ENCODE data around the gene SSC5D.

The SSC5D gene

GRCh38 chr19:55546822-55547614 lies 58.8 kb downstream of the SSC5D start:
- no peak for TF ChIP-seq EZH2phosphoT487 (IDR thresholded peaks at IDR 0.05; ENCODE audit: borderline replicate concordance)
- no peak for TF ChIP-seq CTCF (conservative IDR thresholded peaks at IDR 0.05; ENCODE audit: low read length)
- Histone ChIP-seq H3K9ac (ENCODE audit: low read depth, low read length, poor library complexity, severe bottlenecking) (no peak overlapping the region), H3K36me3 (ENCODE audit: insufficient read depth, low read length) (no peaks in the 10 kb centered on the region), H3K79me2 (ENCODE audit: insufficient read depth, low read length) (no peaks in the 10 kb centered on the region), H4K20me1 (ENCODE audit: insufficient read depth, low read length, poor library complexity, severe bottlenecking) (no peaks in the 10 kb centered on the region), H3K4me1 (ENCODE audit: insufficient read depth, low read length, poor library complexity, severe bottlenecking) (no peaks in the 10 kb centered on the region), H3K9me3 (ENCODE audit: insufficient read depth, low read depth, low read length) (no peaks in the 10 kb centered on the region), H2AFZ (ENCODE audit: low read length) (no peak overlapping the region), H3K4me2 (ENCODE audit: low read depth, low read length, poor library complexity, severe bottlenecking) (no peak overlapping the region), H3K4me3 (ENCODE audit: low read length, poor library complexity, severe bottlenecking) (no peak overlapping the region), H3K27me3 (ENCODE audit: insufficient read depth, low read length, poor library complexity, severe bottlenecking) (no peaks in the 10 kb centered on the region), H3K9me2 (replicated peaks; ENCODE audit: low read depth, low read length) (no peaks in the 10 kb centered on the region), H3F3A (ENCODE audit: low read depth) (no peaks in the 10 kb centered on the region)

- H3K9me2 ChIP-seq (replicated peaks; ENCODE audit: low read depth, low read length) = no peaks in the 10 kb centered on the region
- no peaks in the 10 kb centered on the region for H3F3A ChIP-seq (ENCODE audit: low read depth)
- no peak overlapping the region for H3K4me2 ChIP-seq (ENCODE audit: low read depth, low read length, poor library complexity, severe bottlenecking)
- H3K9ac ChIP-seq (ENCODE audit: low read depth, low read length, poor library complexity, severe bottlenecking) = no peak overlapping the region
- no peaks in the 10 kb centered on the region for H3K4me1 ChIP-seq (ENCODE audit: insufficient read depth, low read length, poor library complexity, severe bottlenecking)
- H3K4me3 ChIP-seq (ENCODE audit: low read length, poor library complexity, severe bottlenecking) = no peak overlapping the region
- no peaks in the 10 kb centered on the region for H4K20me1 ChIP-seq (ENCODE audit: insufficient read depth, low read length, poor library complexity, severe bottlenecking)
- no peaks in the 10 kb centered on the region for H3K36me3 ChIP-seq (ENCODE audit: insufficient read depth, low read length)
- H3K79me2 ChIP-seq (ENCODE audit: insufficient read depth, low read length) = no peaks in the 10 kb centered on the region
- H2AFZ ChIP-seq (ENCODE audit: low read length) = no peak overlapping the region
- no peaks in the 10 kb centered on the region for H3K27me3 ChIP-seq (ENCODE audit: insufficient read depth, low read length, poor library complexity, severe bottlenecking)
- TF ChIP-seq CTCF (conservative IDR thresholded peaks at IDR 0.05; ENCODE audit: low read length) = no peak
- TF ChIP-seq EZH2phosphoT487 (IDR thresholded peaks at IDR 0.05; ENCODE audit: borderline replicate concordance) = no peak
- H3K9me3 ChIP-seq (ENCODE audit: insufficient read depth, low read depth, low read length) = no peaks in the 10 kb centered on the region
Measured at GRCh38 chr19:55549500-55550320, 61.5 kb downstream of the SSC5D start.

- no peaks in the 10 kb centered on the region for H3K4me1 ChIP-seq (ENCODE audit: insufficient read depth, low read length, poor library complexity, severe bottlenecking)
- no peaks in the 10 kb centered on the region for H3K9me2 ChIP-seq (replicated peaks; ENCODE audit: low read depth, low read length)
- no peaks in the 10 kb centered on the region for H3K9me3 ChIP-seq (ENCODE audit: insufficient read depth, low read depth, low read length)
- H3K36me3 ChIP-seq (ENCODE audit: insufficient read depth, low read length) = no peaks in the 10 kb centered on the region
- no peak overlapping the region for H3K4me3 ChIP-seq (ENCODE audit: low read length, poor library complexity, severe bottlenecking)
- no peak overlapping the region for H2AFZ ChIP-seq (ENCODE audit: low read length)
- no peaks in the 10 kb centered on the region for H4K20me1 ChIP-seq (ENCODE audit: insufficient read depth, low read length, poor library complexity, severe bottlenecking)
- H3K4me2 ChIP-seq (ENCODE audit: low read depth, low read length, poor library complexity, severe bottlenecking) = no peak overlapping the region
- no peaks in the 10 kb centered on the region for H3F3A ChIP-seq (ENCODE audit: low read depth)
- TF ChIP-seq EZH2phosphoT487 (IDR thresholded peaks at IDR 0.05; ENCODE audit: borderline replicate concordance) = no peak
- TF ChIP-seq CTCF (conservative IDR thresholded peaks at IDR 0.05; ENCODE audit: low read length) = no peak
- no peak overlapping the region for H3K9ac ChIP-seq (ENCODE audit: low read depth, low read length, poor library complexity, severe bottlenecking)
- H3K79me2 ChIP-seq (ENCODE audit: insufficient read depth, low read length) = no peaks in the 10 kb centered on the region
- H3K27me3 ChIP-seq (ENCODE audit: insufficient read depth, low read length, poor library complexity, severe bottlenecking) = no peaks in the 10 kb centered on the region
Measured at GRCh38 chr19:55550321-55550650, 62.0 kb downstream of the SSC5D start.

All from Loucy (cell line).